Gastroesophageal sphincter (tissue), 3 donors: ENCODE measurements around the gene KAT8.

Experiments
- CTCF ChIP-seq, 4 experiments: fragments of 200-600 bp in 2 of 4; fragments of 450-650 bp in 2 of 4; sonication (generic) in 1 of 4; IDR thresholded peaks; one replicate each; pipeline ENCODE4 v1.5.1; 2017 to 2019; ENCODE audit warnings: antibody characterized with exemption in 4 of 4, mild to moderate bottlenecking in 2 of 4, moderate library complexity in 2 of 4
- POLR2A ChIP-seq, 2 donors: fragments of 450-650 bp; IDR thresholded peaks; one replicate each; pipeline ENCODE4 v1.6.1; 2017; ENCODE audit warnings: antibody characterized with exemption in 2 of 2, mild to moderate bottlenecking in 2 of 2, moderate library complexity in 1 of 2

GRCh38 chr16:31112711-31113110 is 4.8 kb upstream of the KAT8 start:
- TF ChIP-seq CTCF (IDR thresholded peaks at IDR 0.05) (no peak), POLR2A (IDR thresholded peaks at IDR 0.05) (no peak)
